Breast epithelium (tissue), 3 donors: ENCODE data around the gene FAM50A.

ENCODE experiments used
- POLR2A ChIP-seq: fragments of 450-650 bp; IDR thresholded peaks from one replicate; pipeline ENCODE4 v1.6.1; 2016; ENCODE audit warnings: antibody characterized with exemption, mild to moderate bottlenecking, moderate library complexity
- TF ChIP-seq, protein P1 (sequence below), 3 donors: fragments of 450-650 bp; IDR thresholded peaks; one replicate each; pipeline ENCODE4 v1.5.1; 2016 to 2017; ENCODE audit warnings: antibody characterized with exemption in 3 of 3, mild to moderate bottlenecking in 3 of 3, moderate library complexity in 3 of 3

DNA sequence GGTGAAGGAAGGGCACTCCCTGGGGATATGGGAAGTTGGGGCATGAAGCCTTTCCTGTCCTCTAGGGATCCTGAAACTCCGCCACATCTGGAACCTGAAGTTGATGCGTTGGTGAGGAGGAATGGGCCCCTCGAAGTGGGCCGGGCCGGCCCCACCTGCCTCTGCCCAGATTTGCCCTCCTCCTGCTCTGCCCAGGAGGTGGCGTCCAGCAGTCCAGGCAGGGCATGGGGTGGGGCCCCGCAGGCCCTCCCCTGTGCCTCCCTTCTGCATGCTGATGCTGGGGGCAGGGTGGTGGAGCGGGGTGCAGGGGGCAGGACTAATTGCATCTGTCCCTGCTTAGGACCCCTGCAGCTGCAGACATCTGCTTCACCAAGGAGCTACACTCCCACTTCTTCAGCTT is 30.8 kb upstream of the FAM50A start:
- TF ChIP-seq, protein P1, sequence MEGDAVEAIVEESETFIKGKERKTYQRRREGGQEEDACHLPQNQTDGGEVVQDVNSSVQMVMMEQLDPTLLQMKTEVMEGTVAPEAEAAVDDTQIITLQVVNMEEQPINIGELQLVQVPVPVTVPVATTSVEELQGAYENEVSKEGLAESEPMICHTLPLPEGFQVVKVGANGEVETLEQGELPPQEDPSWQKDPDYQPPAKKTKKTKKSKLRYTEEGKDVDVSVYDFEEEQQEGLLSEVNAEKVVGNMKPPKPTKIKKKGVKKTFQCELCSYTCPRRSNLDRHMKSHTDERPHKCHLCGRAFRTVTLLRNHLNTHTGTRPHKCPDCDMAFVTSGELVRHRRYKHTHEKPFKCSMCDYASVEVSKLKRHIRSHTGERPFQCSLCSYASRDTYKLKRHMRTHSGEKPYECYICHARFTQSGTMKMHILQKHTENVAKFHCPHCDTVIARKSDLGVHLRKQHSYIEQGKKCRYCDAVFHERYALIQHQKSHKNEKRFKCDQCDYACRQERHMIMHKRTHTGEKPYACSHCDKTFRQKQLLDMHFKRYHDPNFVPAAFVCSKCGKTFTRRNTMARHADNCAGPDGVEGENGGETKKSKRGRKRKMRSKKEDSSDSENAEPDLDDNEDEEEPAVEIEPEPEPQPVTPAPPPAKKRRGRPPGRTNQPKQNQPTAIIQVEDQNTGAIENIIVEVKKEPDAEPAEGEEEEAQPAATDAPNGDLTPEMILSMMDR (IDR thresholded peaks at IDR 0.05): no peak
- no peak for TF ChIP-seq POLR2A
